Progenitor cell of endocrine pancreas (in vitro differentiated cells): ENCODE data around the gene DBNDD2. TPM values are rescaled to one million over a fixed set of nuclear protein-coding genes. Genes with fewer than 3 reads are reported as not detected.

ENCODE experiments used
- DNase-seq: peaks from one replicate; pipeline ENCODE4 v3.0.0; 2021; ENCODE audit warnings: low spot score; ENCODE audit not compliant: unreplicated experiment
- H3K27ac Mint-ChIP-seq: 2 replicates; pipeline ENCODE4 v1.8.0; 2021; ENCODE audit warnings: mild to moderate bottlenecking, moderate library complexity, mixed read lengths
- H3K27me3 Mint-ChIP-seq: 2 replicates; pipeline ENCODE4 v1.8.0; 2021; ENCODE audit warnings: mixed read lengths
- H3K36me3 Mint-ChIP-seq: 2 replicates; pipeline ENCODE4 v1.8.0; 2022; ENCODE audit warnings: mixed read lengths; ENCODE audit not compliant: insufficient read depth
- H3K4me1 Mint-ChIP-seq: 2 replicates; pipeline ENCODE4 v1.8.0; 2021; ENCODE audit warnings: low read depth, mixed read lengths
- H3K4me3 Mint-ChIP-seq: 2 replicates; pipeline ENCODE4 v1.8.0; 2021; ENCODE audit warnings: low read depth, mild to moderate bottlenecking, moderate library complexity, mixed read lengths
- H3K9me3 Mint-ChIP-seq: 2 replicates; pipeline ENCODE4 v1.8.0; 2021; ENCODE audit warnings: low read depth, mixed read lengths
- CTCF ChIP-seq: fragments of 200-600 bp; sonication (generic); IDR thresholded peaks from one replicate; pipeline ENCODE4 v1.5.0; 2021; ENCODE audit warnings: antibody characterized with exemption, mild to moderate bottlenecking; ENCODE audit not compliant: unreplicated experiment
- total RNA-seq: library from RNA; stranded (reverse); gene quantifications from 2 replicates; pipeline ENCODE4 v1.2.1, GENCODE V29; 2021

Gene DBNDD2
- total RNA-seq, 1 donor from 2014 or later: 23.2 TPM

GRCh38 chr20:45373353-45374100 lies 34.6 kb upstream of the DBNDD2 start:
- Mint-ChIP-seq H3K4me3 (peak overlapping the region; percentile 68), H3K4me1 (peaks cover 9% of the 10 kb centered on the region), H3K9me3 (no peaks in the 10 kb centered on the region), H3K27ac (peak overlapping the region; percentile 74), H3K36me3 (peaks cover 2% of the 10 kb centered on the region), H3K27me3 (peaks cover 4% of the 10 kb centered on the region)
- DNase-seq: peak; percentile 82
- TF ChIP-seq CTCF: peak; percentile 87

- Mint-ChIP-seq H3K27me3 (peaks cover 4% of the 10 kb centered on the region), H3K27ac (no peak overlapping the region), H3K9me3 (no peaks in the 10 kb centered on the region), H3K4me3 (no peak overlapping the region), H3K36me3 (no peaks in the 10 kb centered on the region), H3K4me1 (peaks cover 9% of the 10 kb centered on the region)
- no peak for DNase-seq
- no peak for TF ChIP-seq CTCF
Measured at GRCh38 chr20:45374101-45374467, 34.0 kb upstream of the DBNDD2 start.

- H3K9me3 Mint-ChIP-seq: no peaks in the 10 kb centered on the region
- H3K27me3 Mint-ChIP-seq: peaks cover 4% of the 10 kb centered on the region
- DNase-seq: no peak
Measured at GRCh38 chr20:45374966-45375365, 33.1 kb upstream of the DBNDD2 start.

GRCh38 chr20:45377269-45377668 lies 30.8 kb upstream of the DBNDD2 start:
- H3K4me3 Mint-ChIP-seq: no peak overlapping the region
- H3K36me3 Mint-ChIP-seq: peaks cover 2% of the 10 kb centered on the region
- H3K9me3 Mint-ChIP-seq: no peaks in the 10 kb centered on the region
- H3K4me1 Mint-ChIP-seq: peaks cover 8% of the 10 kb centered on the region
- peaks cover 3% of the 10 kb centered on the region for H3K27me3 Mint-ChIP-seq
- H3K27ac Mint-ChIP-seq: no peak overlapping the region
- no peak for TF ChIP-seq CTCF
- no peak for DNase-seq

More at GRCh38 chr20:45374966-45375365, 33.1 kb upstream of the DBNDD2 start:
- Mint-ChIP-seq H3K36me3 (no peaks in the 10 kb centered on the region), H3K4me1 (peaks cover 9% of the 10 kb centered on the region), H3K27ac (no peak overlapping the region), H3K4me3 (no peak overlapping the region)
- no peak for TF ChIP-seq CTCF

- no peak for TF ChIP-seq CTCF
- Mint-ChIP-seq H3K27me3 (no peaks in the 10 kb centered on the region), H3K36me3 (peaks cover 2% of the 10 kb centered on the region), H3K4me3 (no peak within 1 kb of the TSS), H3K27ac (no peak within 1 kb of the TSS), H3K4me1 (peaks cover 7% of the 10 kb centered on the region), H3K9me3 (no peaks in the 10 kb centered on the region)
- no peak for DNase-seq
Measured at GRCh38 chr20:45378191-45378590, 29.9 kb upstream of the DBNDD2 start, which contains the start of gene TP53TG5. Gene TP53TG5, minus strand, starts transcription at chr20:45378325. Its CDS starts 89 bp downstream, at chr20:45378236.
